Tibial nerve (tissue), 4 donors: ENCODE results near the gene CDH4. TPM values are rescaled to one million over a fixed set of nuclear protein-coding genes. Genes with fewer than 3 reads are reported as not detected.

Experiments used
- DNase-seq, 2 donors: peaks; one replicate each; pipeline ENCODE4 v3.0.0-alpha.2; 2019; ENCODE audit warnings: low spot score in 2 of 2
- H3K27ac ChIP-seq, 4 donors: fragments of 200-600 bp; sonication (generic) in 3 of 4; one replicate each; pipeline ENCODE4 v1.5.1; 2017 to 2019; ENCODE audit warnings: mild to moderate bottlenecking in 1 of 4
- H3K27me3 ChIP-seq, 2 donors: fragments of 200-600 bp; sonication (generic) in 1 of 2; one replicate each; pipeline versions ENCODE4 v1.5.1 to v1.6.0; 2017 to 2019
- H3K36me3 ChIP-seq, 3 donors: fragments of 200-600 bp; sonication (generic); one replicate each; pipeline ENCODE4 v1.5.1; 2018 to 2019
- H3K4me1 ChIP-seq, 4 donors: fragments of 200-600 bp; sonication (generic) in 3 of 4; one replicate each; pipeline ENCODE4 v1.5.1; 2017 to 2019
- H3K4me3 ChIP-seq, 4 donors: fragments of 200-600 bp; sonication (generic) in 3 of 4; one replicate each; pipeline ENCODE4 v1.5.1; 2017 to 2019; ENCODE audit warnings: mild to moderate bottlenecking in 1 of 4, moderate library complexity in 1 of 4
- H3K9me3 ChIP-seq, 4 donors: fragments of 200-600 bp; sonication (generic) in 3 of 4; one replicate each; pipeline ENCODE4 v1.5.1; 2017 to 2019
- CTCF ChIP-seq, 5 experiments: fragments of 200-600 bp in 3 of 5; fragments of 450-650 bp in 2 of 5; sonication (generic) in 3 of 5; IDR thresholded peaks; one replicate each; pipeline ENCODE4 v1.5.1; 2016 to 2019; ENCODE audit warnings: antibody characterized with exemption in 5 of 5, mild to moderate bottlenecking in 3 of 5, moderate library complexity in 2 of 5
- EP300 ChIP-seq, 2 donors: sonication (generic); formaldehyde crosslinking; IDR thresholded peaks; one replicate each; pipeline ENCODE4 v1.6.1; 2017; ENCODE audit warnings: antibody characterized with exemption in 2 of 2, mild to moderate bottlenecking in 1 of 2
- POLR2A ChIP-seq, 2 donors: fragments of 450-650 bp; IDR thresholded peaks; one replicate each; pipeline ENCODE4 v1.6.1; 2017; ENCODE audit warnings: antibody characterized with exemption in 2 of 2, mild to moderate bottlenecking in 2 of 2, moderate library complexity in 2 of 2
- WGBS, 2 donors: methylation state at CpG; one replicate each; pipeline ENCODE4 v1.1.5; 2018; 5-methylcytosine and 5-hydroxymethylcytosine counted together
- total RNA-seq, 4 donors: library from RNA; depleted of rRNA; stranded (reverse); fragments of >200 nt; gene quantifications; one replicate each; pipeline ENCODE4 v1.1.0, GENCODE V29; 2016

Gene CDH4
- total RNA-seq, 4 donors from 2014 or later, result 0.78 to 2.3 (median 1.0) TPM

GRCh38 chr20:61599061-61599531, 347.0 kb downstream of the CDH4 start:
- WGBS, 2 donors, result 56 to 69% methylated on average over 12 of the region's 12 CpGs
- no peak overlapping the region for H3K4me3 ChIP-seq
- no peak for TF ChIP-seq POLR2A (IDR thresholded peaks at IDR 0.05)
- no peak for TF ChIP-seq EP300 (IDR thresholded peaks at IDR 0.05)
- TF ChIP-seq CTCF (IDR thresholded peaks at IDR 0.05), result no peak
- no peaks in the 10 kb centered on the region for H3K27me3 ChIP-seq
- H3K9me3 ChIP-seq, result peaks cover 0 to 56% (median 0%) of the 10 kb centered on the region in 4 donors
- no peak for DNase-seq
- H3K36me3 ChIP-seq, result no peaks in the 10 kb centered on the region
- no peak overlapping the region for H3K27ac ChIP-seq
- no peaks in the 10 kb centered on the region for H3K4me1 ChIP-seq

GRCh38 chr20:61599541-61599992, 347.5 kb downstream of the CDH4 start:
- no peak for TF ChIP-seq EP300 (IDR thresholded peaks at IDR 0.05)
- TF ChIP-seq POLR2A (IDR thresholded peaks at IDR 0.05), result no peak
- no peak for TF ChIP-seq CTCF (IDR thresholded peaks at IDR 0.05)
- no peaks in the 10 kb centered on the region for H3K27me3 ChIP-seq
- 44 to 55% methylated on average over 18 of the region's 18 CpGs for WGBS, 2 donors

DNA sequence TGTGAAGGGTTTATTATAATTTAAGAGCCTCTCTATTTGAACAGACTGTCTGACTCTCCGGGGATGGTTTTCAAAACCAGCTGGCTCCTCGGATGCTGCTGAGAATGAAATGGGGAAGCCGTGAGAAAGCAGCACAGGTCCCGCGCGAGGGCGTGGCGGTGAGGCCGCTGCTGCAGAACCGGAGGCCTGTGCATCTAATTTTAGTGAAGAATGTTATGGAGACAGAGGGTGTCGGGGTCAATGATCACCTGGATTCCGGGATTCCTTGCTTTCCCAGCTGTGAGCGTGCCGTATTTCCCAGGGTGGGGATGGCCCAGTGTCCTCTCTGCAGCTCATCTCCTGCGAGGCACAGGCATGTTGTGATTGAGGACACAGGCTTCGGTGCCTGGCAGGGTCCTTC, 348.0 kb downstream of the CDH4 start:
- no peak for DNase-seq
- Histone ChIP-seq H3K4me3 (no peak overlapping the region), H3K9me3 (peaks cover 0 to 47% (median 0%) of the 10 kb centered on the region in 4 donors), H3K36me3 (no peaks in the 10 kb centered on the region), H3K4me1 (no peaks in the 10 kb centered on the region), H3K27ac (no peak overlapping the region), H3K27me3 (no peaks in the 10 kb centered on the region)
- 85% methylated on average over 15 of the region's 16 CpGs for WGBS, 2 donors
- TF ChIP-seq CTCF (IDR thresholded peaks at IDR 0.05) (no peak), POLR2A (IDR thresholded peaks at IDR 0.05) (no peak), EP300 (IDR thresholded peaks at IDR 0.05) (no peak)

More at GRCh38 chr20:61599541-61599992, 347.5 kb downstream of the CDH4 start:
- DNase-seq, result no peak
- Histone ChIP-seq H3K27ac (no peak overlapping the region), H3K4me3 (no peak overlapping the region), H3K9me3 (peaks cover 0 to 51% (median 0%) of the 10 kb centered on the region in 4 donors), H3K4me1 (no peaks in the 10 kb centered on the region), H3K36me3 (no peaks in the 10 kb centered on the region)

GRCh38 chr20:61601361-61601760, 349.3 kb downstream of the CDH4 start:
- DNase-seq, result no peak
- no peak overlapping the region for H3K27ac ChIP-seq
- TF ChIP-seq EP300 (IDR thresholded peaks at IDR 0.05), result no peak
- TF ChIP-seq POLR2A (IDR thresholded peaks at IDR 0.05), result no peak
- no peak for TF ChIP-seq CTCF (IDR thresholded peaks at IDR 0.05)
- no peaks in the 10 kb centered on the region for H3K27me3 ChIP-seq
- 97 to 98% methylated on average over 12 of the region's 12 CpGs for WGBS, 2 donors
- H3K36me3 ChIP-seq, result no peaks in the 10 kb centered on the region
- peaks cover 0 to 33% (median 0%) of the 10 kb centered on the region in 4 donors for H3K9me3 ChIP-seq
- H3K4me1 ChIP-seq, result no peaks in the 10 kb centered on the region
- H3K4me3 ChIP-seq, result no peak overlapping the region

DNA sequence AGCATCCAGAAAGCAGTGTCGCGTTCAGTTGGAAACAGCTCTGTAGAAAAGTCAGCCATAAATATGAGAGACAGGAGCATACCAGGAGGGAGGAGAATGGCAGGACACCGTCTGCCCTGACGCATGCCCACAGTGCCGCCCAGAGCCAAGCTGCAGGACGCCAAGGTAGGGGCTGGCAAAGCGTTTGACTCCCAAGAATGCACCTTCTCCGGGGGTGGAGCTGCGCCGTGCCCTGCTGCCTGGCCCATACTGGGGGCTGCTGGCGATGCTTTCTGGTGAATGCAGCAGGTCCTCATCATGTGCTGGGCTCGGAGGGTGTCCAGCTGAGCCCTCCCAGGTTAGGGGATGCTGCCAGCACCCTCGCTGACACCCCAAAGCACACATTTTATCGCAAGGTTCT, 349.8 kb downstream of the CDH4 start:
- WGBS, 2 donors, result 92 to 97% methylated on average over 13 of the region's 14 CpGs
- TF ChIP-seq CTCF (IDR thresholded peaks at IDR 0.05), result no peak
- TF ChIP-seq POLR2A (IDR thresholded peaks at IDR 0.05), result no peak
- no peak for TF ChIP-seq EP300 (IDR thresholded peaks at IDR 0.05)
- no peaks in the 10 kb centered on the region for H3K4me1 ChIP-seq

More for the DNA sequence above, 349.8 kb downstream of the CDH4 start:
- no peak for DNase-seq
- no peak overlapping the region for H3K27ac ChIP-seq
- H3K4me3 ChIP-seq, result no peak overlapping the region
- H3K36me3 ChIP-seq, result no peaks in the 10 kb centered on the region
- peaks cover 0 to 28% (median 0%) of the 10 kb centered on the region in 4 donors for H3K9me3 ChIP-seq
- H3K27me3 ChIP-seq, result no peaks in the 10 kb centered on the region
